Measurements from ENCODE around the gene ABCA1. TPM values are rescaled to one million over a fixed set of nuclear protein-coding genes. Genes with fewer than 3 reads are reported as not detected.

Gene ABCA1
- total and polyA plus RNA-seq, 2 donors (not counting 1 experiment from before 2014, with no cell fraction given): 11.5 to 60.4 TPM

GRCh38 chr9:104805441-104805840 lies 122.5 kb downstream of the ABCA1 start:
- DNase-seq (ENCODE audit: low read depth in 2 of 2): no peak
- TF ChIP-seq CTCF (conservative IDR thresholded peaks at IDR 0.05 in 1 of 2, IDR thresholded peaks at IDR 0.05 in 1 of 2; ENCODE audit: low read depth in 1 of 2, low read length in 2 of 2): no peak
- TF ChIP-seq EZH2 (IDR thresholded peaks at IDR 0.05; ENCODE audit: low read length, missing control alignments): no peak
- Histone ChIP-seq H3K27me3 (ENCODE audit: control insufficient read depth, insufficient read depth, low read length) (no peaks in the 10 kb centered on the region), H3K9ac (ENCODE audit: insufficient read depth, low read length) (no peak overlapping the region), H4K20me1 (ENCODE audit: control insufficient read depth, extremely low read depth, insufficient read depth, low read length) (no peaks in the 10 kb centered on the region), H2AFZ (ENCODE audit: low read length) (no peak overlapping the region), H3K79me2 (ENCODE audit: control insufficient read depth, insufficient read depth, low read length) (no peaks in the 10 kb centered on the region), H3K27ac (ENCODE audit: insufficient read depth, low read length) (no peak overlapping the region), H3K36me3 (ENCODE audit: control insufficient read depth, insufficient read depth, low read length) (peaks cover 3% of the 10 kb centered on the region), H3K4me1 (ENCODE audit: control insufficient read depth, extremely low read depth, insufficient read depth, low read length) (no peaks in the 10 kb centered on the region), H3K9me3 (ENCODE audit: control insufficient read depth, insufficient read depth, low read depth, low read length) (no peaks in the 10 kb centered on the region), H3K4me3 (replicated peaks in 1 of 4; ENCODE audit: control extremely low read depth in 1 of 4, insufficient read depth in 1 of 4, low read depth in 3 of 4, low read length in 4 of 4) (no peak overlapping the region), H3K4me2 (ENCODE audit: extremely low read depth, insufficient read depth, low read length) (no peak overlapping the region)

DNA sequence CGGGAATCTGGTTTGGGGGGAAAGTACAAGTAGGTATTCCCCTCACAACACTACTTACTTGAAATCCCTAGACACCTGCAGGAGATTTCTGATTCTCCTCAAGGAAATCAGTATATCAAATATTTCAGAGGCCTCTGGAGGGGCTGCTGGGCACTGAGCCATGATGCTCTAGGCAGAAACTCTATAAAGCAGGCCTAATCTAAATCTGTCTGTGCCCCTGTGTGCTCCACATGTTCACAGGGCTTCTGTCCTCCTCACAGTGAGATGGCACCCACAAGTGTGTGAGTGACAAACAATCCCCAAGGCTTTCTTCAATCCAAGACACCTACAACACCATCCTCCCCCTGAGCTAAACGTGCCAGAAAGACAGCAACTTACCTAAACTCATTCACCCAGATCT lies 125.0 kb downstream of the ABCA1 start:
- TF ChIP-seq CTCF (conservative IDR thresholded peaks at IDR 0.05 in 1 of 2, IDR thresholded peaks at IDR 0.05 in 1 of 2; ENCODE audit: low read depth in 1 of 2, low read length in 2 of 2) (no peak), EZH2 (IDR thresholded peaks at IDR 0.05; ENCODE audit: low read length, missing control alignments) (no peak)
- peaks cover 5% of the 10 kb centered on the region for H3K36me3 ChIP-seq (ENCODE audit: control insufficient read depth, insufficient read depth, low read length)
- no peaks in the 10 kb centered on the region for H3K79me2 ChIP-seq (ENCODE audit: control insufficient read depth, insufficient read depth, low read length)
- no peak overlapping the region for H2AFZ ChIP-seq (ENCODE audit: low read length)
- H3K9me3 ChIP-seq (ENCODE audit: control insufficient read depth, insufficient read depth, low read depth, low read length): no peaks in the 10 kb centered on the region
- H3K4me1 ChIP-seq (ENCODE audit: control insufficient read depth, extremely low read depth, insufficient read depth, low read length): no peaks in the 10 kb centered on the region
- no peak overlapping the region for H3K4me3 ChIP-seq (replicated peaks in 1 of 4; ENCODE audit: control extremely low read depth in 1 of 4, insufficient read depth in 1 of 4, low read depth in 3 of 4, low read length in 4 of 4)
- no peak overlapping the region for H3K27ac ChIP-seq (ENCODE audit: insufficient read depth, low read length)
- H4K20me1 ChIP-seq (ENCODE audit: control insufficient read depth, extremely low read depth, insufficient read depth, low read length): no peaks in the 10 kb centered on the region
- DNase-seq (ENCODE audit: low read depth in 2 of 2): no peak
- no peak overlapping the region for H3K9ac ChIP-seq (ENCODE audit: insufficient read depth, low read length)
- no peak overlapping the region for H3K4me2 ChIP-seq (ENCODE audit: extremely low read depth, insufficient read depth, low read length)
- no peaks in the 10 kb centered on the region for H3K27me3 ChIP-seq (ENCODE audit: control insufficient read depth, insufficient read depth, low read length)

DNA sequence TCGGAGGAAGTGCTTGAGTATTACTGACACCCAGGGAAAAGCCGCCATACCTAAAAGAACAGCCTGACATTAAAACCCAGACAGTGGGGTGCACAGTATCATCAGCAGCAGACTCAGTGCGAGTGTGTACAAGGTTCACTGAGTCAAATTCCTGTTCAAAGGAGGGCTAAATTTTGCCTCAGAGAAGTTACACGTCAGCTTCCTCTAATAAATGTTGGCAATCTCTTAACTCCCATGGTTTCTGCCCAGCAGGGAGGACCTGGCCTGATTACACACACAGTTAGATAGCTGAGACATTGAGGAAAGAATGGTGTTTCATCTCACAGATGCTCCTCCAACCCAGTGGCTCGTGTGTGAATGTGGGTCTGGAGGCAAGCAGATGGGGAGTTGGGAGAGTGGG lies 125.8 kb downstream of the ABCA1 start:
- Histone ChIP-seq H3K4me1 (ENCODE audit: control insufficient read depth, extremely low read depth, insufficient read depth, low read length) (no peaks in the 10 kb centered on the region), H2AFZ (ENCODE audit: low read length) (no peak overlapping the region), H3K9me3 (ENCODE audit: control insufficient read depth, insufficient read depth, low read depth, low read length) (no peaks in the 10 kb centered on the region), H3K4me2 (ENCODE audit: extremely low read depth, insufficient read depth, low read length) (no peak overlapping the region), H3K27me3 (ENCODE audit: control insufficient read depth, insufficient read depth, low read length) (no peaks in the 10 kb centered on the region), H3K36me3 (ENCODE audit: control insufficient read depth, insufficient read depth, low read length) (peaks cover 5% of the 10 kb centered on the region), H3K9ac (ENCODE audit: insufficient read depth, low read length) (no peak overlapping the region), H3K79me2 (ENCODE audit: control insufficient read depth, insufficient read depth, low read length) (no peaks in the 10 kb centered on the region), H3K4me3 (replicated peaks in 1 of 4; ENCODE audit: control extremely low read depth in 1 of 4, insufficient read depth in 1 of 4, low read depth in 3 of 4, low read length in 4 of 4) (no peak overlapping the region), H4K20me1 (ENCODE audit: control insufficient read depth, extremely low read depth, insufficient read depth, low read length) (no peaks in the 10 kb centered on the region), H3K27ac (ENCODE audit: insufficient read depth, low read length) (no peak overlapping the region)
- peak in 1 of 2 donors; percentile 34 for DNase-seq (ENCODE audit: low read depth in 2 of 2)
- TF ChIP-seq CTCF (conservative IDR thresholded peaks at IDR 0.05 in 1 of 2, IDR thresholded peaks at IDR 0.05 in 1 of 2; ENCODE audit: low read depth in 1 of 2, low read length in 2 of 2): no peak
- TF ChIP-seq EZH2 (IDR thresholded peaks at IDR 0.05; ENCODE audit: low read length, missing control alignments): no peak

Measured in fibroblast of lung (primary cell).